AG08395 (cell line): Measurements from ENCODE around the gene CNIH2.
"Not testable (repeated sequence)": the region's sequence is repeated elsewhere in the genome, so short reads cannot be mapped to it uniquely, and the experiment has no call there.

Experiments
- DNase-seq: peaks from one replicate; pipeline ENCODE4 v3.0.0; 2012; ENCODE audit warnings: mixed read lengths, low spot score

CNIH2 gene

DNA sequence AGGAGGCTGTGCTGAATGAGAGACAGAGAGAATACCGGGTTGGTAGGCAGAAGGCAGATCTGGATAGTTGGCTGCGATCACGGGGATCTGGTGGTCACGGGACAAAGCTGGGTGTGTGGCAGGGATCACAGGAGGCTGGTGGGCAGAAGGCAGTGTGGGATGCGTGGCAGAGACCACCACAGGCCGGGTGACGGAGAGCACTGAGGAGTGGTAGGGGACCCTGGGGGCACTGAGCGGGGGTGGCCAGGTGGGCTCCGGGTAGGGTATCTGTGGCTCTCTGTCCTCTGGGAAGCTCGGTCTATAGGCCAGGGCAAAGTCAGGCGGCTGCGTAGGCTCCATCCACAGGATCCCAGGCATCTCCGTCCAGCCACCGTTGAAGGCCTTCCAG lies 37.5 kb downstream of the CNIH2 start:
- no peak for DNase-seq

DNA sequence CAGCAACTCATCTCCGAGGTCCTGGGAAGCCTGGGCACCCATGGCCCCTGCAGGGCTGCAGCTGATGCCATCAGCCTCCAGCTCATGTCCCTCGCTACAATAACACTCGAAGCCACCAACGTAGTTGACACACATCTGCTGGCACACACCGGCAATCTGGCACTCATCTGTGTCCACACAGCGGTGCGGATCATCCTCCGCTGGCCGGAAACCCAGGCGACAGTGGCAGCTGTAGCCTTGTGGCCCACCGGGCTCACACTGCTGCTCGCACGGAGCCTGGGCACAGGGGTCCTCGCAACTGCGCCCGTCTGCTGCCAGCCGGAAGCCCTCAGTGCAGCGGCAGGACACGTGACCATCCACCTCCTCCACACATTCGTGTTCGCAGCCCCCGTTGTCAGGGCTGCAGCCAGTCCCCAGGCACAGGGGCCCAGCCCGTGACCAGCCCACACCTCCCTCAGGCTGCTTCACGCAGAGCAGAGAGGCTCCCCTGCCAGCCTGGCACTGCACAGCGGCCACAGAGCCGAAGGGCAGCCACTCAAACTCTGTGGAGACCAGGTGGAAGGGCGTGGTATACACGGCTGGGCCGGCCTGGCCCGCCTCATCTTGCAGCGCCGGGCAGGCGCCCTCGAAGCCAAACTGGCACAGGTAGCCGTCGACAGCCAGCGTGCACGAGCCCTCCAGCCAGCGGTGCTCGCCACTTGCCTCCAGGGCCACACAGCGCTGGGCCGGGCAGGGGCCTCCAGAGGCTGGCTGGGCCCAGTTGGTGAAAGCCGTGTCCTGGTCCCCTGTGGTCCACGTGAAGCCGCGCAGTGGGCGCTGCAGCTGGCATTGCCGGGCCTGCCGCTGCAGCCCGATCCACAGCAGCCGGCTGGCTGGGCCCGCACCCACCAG lies 38.2 kb downstream of the CNIH2 start:
- no peak for DNase-seq

DNA sequence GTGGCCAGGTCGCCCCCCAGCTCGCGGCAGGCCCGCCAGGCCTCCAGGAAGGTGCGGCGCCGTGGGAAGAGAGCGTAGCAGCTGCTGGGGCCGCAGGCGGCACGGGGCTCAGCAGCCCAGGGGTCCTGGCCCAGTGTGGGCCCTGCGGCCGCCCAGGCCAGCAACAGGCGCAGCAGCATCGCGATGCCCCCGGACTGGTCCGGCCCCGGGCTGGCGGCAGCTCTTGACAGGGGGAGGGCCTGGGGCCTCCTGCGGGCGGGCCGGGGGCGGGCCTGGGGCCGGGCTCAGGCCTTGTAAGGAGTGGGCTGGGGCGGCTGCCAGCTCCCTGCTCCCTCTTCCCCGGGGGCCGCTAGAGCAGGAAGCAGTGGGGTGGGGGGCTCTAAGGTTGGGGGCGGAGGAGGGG lies 38.9 kb downstream of the CNIH2 start, which contains the start of gene CD248:
Gene CD248, minus strand, starts transcription at position 196 of the 403 bp plus-strand sequence. Its CDS starts 17 bp downstream, at position 179.
- peak; percentile 72 for DNase-seq

DNA sequence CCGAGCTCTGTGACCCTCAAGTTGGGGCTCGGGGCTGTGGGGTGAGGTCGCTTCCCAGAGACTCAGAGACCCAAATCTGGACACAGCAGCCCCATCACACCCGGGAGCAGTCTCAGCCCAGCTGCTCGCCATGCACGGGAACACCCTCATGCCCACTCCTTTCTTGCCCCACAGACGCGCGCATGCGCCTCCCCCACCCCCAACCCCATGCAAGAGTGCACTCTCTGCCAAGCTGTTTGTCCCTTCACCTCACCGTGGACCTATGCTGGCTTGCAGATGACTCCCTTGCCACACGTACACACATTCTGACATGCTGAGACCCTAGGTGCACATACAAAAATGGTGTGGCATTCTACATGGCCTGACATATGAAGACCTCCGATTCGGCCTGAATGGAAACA lies 39.3 kb downstream of the CNIH2 start:
- DNase-seq = peak; percentile 76

DNA sequence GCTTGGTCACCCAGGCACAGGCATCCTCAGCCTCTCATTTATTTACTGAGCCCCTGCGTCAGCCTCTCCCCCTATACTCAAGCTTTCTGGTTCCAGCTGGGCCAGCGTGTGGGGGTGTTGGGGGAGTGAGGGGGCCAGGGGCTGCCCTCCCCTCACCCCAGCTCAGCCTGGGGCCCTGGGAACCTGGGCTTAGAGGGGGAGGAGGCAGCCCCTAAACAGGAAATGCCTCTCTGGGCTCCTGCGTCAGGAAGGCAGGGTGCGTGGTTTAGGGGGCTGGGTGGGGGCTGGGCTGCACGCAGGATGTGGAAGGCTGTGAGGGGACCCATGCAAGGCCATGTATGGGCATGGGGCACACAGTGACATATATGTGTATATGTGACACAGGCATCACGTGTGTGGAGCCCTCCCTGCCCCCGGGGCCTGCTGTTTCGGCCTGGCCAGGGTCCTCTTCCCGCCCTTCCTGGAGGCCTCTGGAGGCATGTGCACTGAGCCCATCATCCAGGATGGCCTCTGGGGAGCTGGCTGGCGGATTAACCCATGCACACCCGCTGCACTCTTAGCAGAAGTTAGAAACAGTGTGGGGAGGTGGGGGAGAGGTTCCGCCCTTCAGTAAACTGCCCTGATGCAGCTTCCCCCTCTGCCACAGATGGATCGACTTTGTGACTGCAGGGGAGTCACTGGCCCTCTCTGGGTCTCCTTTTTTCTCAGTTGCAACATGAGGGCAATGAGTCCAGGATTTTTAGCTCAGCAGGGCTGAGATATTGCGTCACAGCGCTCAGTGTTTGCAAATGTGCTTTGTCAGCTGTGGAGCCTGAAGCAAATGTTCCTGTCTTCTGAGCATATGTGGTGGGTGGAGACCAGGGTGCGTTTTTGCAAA lies 40.0 kb downstream of the CNIH2 start:
- peak; percentile 46 for DNase-seq

DNA sequence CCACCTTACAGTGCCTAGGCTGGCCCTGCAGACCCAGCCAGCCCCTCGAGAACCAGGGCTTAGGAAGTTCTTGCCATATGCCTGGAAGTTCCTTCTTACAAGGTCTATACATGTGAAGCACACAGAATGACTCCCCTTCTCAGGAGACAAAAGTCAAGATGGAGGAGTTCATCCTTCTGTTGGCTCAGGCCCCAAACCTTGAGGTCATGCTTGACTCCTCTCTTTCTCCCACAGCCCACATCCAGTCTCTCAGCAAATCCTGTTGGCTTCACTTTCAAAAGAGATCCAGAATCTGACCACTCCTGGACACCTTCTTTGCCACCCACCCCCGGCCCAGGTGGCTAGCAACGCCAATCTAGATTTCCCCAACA lies 40.6 kb downstream of the CNIH2 start:
- DNase-seq = peak; percentile 18

DNA sequence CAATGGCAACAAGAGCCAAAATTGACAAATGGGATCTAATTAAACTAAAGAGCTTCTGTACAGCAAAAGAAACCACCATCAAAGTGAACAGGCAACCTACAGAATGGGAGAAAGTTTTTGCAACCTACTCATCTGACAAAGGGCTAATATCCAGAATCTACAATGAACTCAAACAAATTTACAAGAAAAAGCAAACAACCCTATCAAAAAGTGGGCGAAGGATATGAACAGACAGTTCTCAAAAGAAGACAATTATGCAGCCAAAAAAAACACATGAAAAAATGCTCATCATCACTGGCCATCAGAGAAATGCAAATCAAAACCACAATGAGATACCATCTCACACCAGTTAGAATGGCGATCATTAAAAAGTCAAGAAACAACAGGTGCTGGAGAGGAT lies 42.3 kb downstream of the CNIH2 start:
- not testable (repeated sequence) for DNase-seq

DNA sequence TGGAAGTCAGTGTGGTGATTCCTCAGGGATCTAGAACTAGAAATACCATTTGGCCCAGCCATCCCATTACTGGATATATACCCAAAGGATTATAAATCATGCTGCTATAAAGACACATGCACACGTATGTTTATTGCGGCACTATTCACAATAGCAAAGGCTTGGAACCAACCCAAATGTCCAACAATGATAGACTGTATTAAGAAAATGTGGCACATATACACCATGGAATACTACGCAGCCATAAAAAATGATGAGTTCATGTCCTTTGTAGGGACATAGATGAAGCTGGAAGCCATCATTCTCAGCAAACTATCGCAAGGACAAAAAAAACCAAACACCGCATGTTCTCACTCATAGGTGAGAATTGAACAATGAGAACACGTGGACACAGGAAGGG lies 42.8 kb downstream of the CNIH2 start:
- DNase-seq = not testable (repeated sequence)

DNA sequence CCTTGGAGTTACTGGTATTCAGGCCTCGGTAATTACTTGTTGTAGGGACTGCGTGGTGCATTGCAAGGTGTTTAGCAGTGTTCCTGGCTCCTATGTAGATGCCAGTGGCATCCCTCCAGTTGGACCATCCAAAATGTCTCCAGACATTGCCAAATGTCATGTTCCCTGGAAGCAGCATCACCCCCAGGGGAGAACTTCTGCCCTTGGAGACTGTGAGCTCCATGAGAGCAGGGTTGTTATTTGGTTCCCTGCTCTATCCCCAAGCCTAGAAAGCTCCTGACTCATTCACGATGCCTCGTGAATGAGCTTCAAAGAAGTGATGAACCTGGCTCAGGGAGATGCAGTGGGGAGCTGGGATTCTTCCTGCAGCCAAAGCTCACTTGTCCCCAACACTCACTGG lies 43.6 kb downstream of the CNIH2 start:
- no peak for DNase-seq

DNA sequence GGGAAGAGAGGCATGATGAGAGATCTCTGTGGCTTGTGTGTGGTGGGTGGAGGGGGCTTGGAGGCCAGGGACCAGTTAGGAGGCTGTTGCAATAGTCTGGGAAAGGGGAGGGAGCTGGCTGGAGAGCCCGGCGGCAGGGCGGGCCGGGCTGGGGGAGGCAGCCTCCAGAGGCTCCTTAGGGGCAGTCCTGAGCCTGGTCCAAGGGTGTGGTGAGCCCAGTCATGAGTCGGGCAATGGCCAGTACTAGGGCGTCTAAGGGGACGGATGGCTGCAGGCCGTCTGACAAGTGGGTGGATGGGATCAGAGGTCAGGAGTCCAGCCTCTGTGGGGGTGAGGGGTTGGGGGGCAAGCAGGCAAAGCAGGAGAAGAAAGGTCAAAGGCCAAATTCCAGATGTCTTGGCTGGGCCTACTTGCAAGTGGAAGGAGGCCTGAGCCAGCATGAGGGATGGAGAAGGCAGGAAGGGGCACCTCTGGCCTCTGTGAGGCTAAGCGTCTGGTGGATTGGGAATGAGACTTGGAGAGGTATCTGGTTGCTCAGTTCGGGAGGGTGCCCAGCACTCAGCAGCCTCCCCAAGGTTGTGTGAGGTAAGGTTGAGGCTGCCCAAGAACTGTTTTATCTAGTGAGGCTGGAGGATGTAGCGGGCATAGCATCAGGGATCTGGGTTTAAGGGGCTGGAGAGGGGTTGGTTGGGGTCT lies 44.9 kb downstream of the CNIH2 start:
- peak; percentile 18 for DNase-seq

DNA sequence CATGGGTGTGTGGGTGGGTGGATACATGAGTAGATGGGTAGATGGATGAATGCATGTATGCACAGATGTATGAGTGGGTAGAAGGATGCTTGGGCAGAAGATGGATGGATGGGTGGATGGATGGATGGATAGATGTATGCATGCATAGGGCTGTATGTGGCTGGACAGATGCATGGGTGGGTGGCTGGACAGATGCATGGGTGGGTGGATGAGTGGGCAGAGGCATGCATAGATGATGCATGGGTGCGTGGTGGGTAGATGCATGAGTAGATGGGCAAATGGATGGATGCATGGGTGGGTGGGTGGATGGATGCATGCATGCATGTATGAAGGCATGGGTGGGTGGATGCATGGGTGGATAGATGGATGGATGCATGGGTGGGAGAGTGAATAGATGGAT lies 45.7 kb downstream of the CNIH2 start:
- DNase-seq = no peak

DNA sequence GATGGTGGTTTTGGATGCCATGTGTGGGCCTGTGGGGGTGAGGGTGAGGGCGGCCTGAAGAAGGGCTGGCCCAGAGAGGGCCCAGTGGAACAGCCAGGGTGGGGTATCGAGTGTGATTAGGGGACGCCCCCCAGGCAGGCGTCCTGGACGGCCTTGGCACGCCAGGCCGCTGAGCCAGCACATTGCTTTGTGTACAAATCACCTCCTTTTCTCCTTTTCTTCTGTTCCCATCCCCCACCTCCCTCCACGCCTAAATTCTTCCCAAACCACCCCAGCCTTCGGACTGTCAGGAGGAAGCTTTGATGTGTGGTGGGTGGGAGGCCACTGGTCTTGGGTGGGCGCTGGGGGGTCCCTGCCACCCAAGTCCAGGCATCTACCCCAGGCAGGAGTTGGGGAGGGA lies 46.7 kb downstream of the CNIH2 start:
- DNase-seq = peak; percentile 44

DNA sequence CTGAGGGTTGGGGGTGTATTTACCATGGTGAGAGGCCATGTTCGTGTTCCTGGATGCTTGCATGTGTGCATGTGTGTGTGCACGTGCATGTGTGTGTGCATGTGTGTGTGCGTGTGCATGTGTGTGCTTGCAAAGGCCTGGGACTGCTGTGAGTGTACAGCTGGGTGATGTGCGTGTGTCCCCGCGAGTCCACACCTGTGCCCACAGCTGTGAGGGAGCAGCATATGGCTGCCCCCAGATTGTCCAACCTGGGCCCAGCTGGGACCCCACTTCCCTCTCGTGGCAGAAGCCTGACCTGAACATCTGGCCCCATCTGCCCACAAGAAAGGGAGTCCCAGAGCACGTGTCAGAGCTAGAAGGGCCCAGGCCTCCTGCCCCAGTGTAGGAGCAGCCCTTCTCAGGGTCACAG lies 47.3 kb downstream of the CNIH2 start:
- no peak for DNase-seq

DNA sequence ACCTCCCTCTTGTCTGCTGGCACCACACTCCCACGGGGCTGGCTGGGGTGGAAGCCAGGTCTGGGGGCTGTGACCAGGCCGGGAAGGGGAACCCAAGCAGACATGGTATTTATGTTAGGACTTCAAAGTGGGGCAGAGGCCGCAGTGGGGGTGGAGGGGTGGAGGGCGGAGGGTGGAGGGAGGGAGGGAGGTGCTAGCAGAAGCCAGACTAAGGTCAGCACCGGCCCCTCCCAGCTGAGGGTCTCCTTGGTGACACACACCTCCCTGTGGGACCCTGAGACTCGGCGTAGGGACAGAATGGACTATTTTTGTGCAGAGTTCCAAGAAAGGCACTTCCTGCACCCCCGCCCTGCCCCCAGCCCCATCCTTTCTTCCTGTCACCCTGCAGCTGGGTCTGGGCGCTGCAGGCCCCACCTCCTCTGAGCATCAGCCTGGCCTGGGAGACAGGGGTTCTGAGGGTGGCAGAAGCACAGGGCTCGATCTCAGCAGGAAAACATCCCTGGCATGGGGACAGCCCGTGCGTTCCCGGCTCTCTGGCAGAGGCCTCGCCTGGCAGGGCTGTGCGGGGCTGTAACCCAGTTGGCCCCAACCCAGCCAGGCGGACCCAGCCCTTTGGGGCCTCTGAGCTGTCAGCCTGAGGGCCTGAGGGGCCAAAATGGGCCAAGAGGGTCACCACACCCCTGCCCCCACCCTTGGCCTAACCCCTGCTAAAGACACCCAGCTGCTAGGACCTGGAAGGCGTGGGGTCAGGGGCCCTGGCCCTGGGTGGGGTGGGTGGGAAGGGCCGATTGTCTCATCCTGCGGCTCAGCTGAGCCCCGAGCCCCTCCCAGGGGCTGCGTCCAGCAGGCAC lies 48.5 kb downstream of the CNIH2 start:
- peak; percentile 70 for DNase-seq

DNA sequence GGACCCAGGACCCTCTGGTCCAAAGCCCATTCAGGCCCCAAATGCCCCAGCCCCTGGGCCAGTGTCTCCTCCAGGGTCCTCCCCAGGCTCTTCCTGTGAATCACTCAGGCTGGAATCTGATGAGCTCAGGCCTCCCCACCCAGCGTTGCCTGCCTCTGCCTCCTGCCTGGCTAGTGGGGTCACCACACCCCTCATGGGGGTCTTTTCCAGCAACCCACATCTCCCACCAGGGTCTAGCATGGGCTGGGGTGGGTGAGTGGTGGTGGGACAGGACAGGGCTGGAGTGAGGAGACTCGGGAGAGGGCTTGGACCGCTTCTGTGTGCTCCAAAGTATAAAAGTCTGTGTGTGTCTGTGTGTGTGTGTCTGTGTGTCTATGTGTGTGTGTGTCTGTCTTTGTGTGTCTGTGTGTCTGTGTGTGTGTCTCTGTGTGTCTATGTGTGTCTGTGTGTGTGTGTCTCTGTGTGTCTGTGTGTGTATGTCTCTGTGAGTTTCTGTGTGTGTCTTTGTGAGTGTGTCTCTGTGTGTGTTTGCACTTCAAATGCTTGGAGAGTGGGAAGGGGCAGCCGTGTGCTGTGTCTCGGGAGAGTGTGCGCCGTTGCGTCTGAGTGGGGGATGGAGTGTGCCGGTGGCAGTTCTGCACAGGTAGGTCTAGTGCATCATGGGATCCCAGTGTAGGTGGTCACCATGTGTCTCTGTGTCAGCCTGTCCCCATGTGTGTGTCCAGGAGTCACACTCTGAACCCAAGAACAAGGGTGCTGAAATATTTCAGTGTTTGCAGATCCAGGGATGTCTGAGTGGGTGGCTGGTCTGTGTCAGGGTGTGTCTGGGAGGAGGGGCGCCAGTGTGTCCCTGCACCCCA lies 49.4 kb downstream of the CNIH2 start:
- DNase-seq = peak; percentile 57

DNA sequence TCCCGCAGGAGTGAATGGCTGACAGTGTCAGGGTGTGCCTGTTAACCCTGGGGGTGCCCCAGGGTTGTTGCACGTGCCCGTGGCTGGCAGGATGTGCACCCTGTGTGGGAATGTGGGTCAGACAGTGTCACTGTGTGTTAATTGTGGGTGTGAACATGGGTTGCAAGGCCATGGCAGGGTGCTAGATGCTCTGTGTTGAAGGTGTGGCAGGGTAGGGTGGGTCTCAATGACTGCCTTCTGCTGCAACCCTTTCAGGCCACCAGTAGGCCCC lies 50.0 kb downstream of the CNIH2 start:
- DNase-seq = no peak

DNA sequence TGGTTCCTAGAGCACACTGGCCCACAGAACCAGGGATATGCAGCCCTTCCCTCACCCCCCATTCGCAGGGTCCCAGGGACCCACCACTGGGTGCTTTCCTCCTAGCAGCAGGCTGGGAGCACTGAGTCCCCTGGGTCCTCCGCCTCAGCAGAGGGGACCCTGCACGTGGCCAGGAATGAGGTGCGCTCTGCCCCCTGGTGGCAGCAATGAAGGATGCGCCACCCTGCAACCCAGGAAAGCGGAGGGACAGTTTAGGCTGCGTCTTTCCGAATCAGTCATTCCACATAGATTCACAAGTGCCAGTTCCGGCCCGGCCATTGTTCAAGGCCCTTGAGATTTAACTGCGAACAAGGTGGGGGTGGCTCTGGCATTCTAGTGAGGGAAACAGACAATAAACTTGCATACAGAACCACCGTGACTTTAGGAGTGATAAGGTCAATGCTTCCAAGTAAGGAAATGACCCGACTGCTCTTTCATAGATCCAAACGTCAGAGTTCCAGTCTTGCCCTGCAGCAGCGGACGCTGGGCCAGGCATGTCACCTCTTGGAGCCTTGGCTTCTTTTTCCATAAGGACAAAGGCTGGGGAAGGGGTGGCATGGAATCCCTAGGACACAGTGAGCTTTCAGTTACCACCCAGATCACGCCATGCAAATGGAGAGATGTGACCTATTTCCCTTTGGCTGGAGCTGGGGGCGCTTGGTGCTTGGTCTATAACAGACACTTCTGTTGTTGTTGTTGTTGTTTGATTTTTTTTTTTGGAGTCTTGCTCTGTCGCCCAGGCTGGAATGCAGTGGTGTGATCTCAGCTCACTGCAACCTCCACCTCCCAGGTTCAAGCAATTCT lies 50.5 kb downstream of the CNIH2 start:
- DNase-seq = peak; percentile 81

DNA sequence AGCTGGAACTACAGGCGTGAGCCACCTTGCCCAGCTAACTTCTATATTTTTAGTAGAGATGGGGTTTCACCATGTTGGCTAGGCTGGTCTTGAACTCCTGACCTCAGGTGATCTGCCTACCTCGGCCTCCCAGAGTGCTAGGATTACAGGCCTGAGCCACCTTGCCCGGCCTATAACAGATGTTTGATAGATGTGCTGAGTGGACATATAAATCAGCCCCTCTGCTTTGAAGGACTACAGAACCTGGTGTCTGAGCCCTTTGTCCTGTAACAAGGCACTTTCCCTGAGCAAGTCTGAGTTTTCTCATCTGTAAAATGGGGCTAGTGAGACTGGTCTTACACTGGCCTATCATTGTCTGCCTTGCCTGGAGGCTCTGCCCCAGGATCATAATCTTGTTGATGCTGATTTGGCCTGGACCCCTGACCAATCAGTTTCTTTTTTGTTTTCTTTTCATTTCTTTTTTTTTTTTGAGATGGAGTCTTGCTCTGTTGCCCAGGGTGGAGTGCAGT lies 51.2 kb downstream of the CNIH2 start:
- DNase-seq = no peak

DNA sequence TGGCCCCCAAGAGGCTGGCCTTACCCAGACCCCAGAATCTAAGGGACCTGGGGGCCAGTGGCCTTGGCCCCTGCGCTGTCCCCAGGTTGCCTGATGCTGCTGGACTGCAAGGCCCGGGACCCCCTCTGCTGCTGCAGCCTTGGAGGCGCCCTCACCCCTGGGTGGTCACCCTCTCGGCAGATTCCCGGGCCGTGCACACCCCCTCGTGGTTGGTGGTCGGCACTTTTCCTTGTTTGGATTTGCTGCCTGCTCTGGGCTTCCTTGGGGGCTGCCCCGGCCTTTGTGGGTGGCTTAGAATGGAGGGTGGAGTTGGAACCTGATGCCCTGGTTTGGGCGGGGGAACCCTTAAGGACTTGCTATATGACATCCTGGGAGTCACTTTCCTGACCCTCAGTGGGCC lies 53.0 kb downstream of the CNIH2 start:
- DNase-seq = no peak
